Hepatocyte (in vitro differentiated cells): ENCODE results near the gene MAS1.
A peak's percentile ranks its signal among the peaks of the same experiment; 100 is the strongest.
"Not testable (repeated sequence)": the region's sequence is repeated elsewhere in the genome, so short reads cannot be mapped to it uniquely, and the experiment has no call there.

Experiments used
- CTCF ChIP-seq: fragments of 200-600 bp; sonication (generic); IDR thresholded peaks from 2 replicates; pipeline ENCODE4 v1.5.1; 2016; ENCODE audit warnings: antibody characterized with exemption, mild to moderate bottlenecking; ENCODE audit not compliant: poor library complexity
- EZH2 ChIP-seq: fragments of 200-600 bp; sonication (generic); IDR thresholded peaks from 2 replicates; pipeline ENCODE4 v1.6.1; 2016; ENCODE audit warnings: antibody characterized with exemption, mild to moderate bottlenecking, borderline replicate concordance

DNA sequence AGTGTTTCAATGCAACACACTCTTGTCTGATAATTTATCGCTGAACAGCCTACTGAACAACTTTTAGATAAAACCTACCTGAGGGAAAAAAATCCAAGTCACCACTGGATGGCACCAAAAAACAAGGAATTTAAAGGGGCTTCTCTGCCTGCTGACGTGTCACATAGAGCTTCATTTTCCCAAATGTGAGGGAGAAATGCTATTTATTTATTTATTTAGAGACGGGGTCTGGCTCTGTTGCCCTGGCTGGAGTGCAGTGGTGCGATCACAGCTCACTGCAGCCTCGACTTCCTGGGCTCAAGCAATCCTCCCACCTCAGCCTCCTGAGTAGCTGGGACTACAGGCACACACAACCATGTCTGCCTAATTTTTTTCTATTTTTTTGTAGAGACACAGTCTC, 27.4 kb upstream of the MAS1 start:
- TF ChIP-seq CTCF = peak; percentile 73
- TF ChIP-seq EZH2 = not testable (repeated sequence)
